Activated CD4-positive, alpha-beta T cell treated with anti-CD3 and anti-CD28 coated beads for 36 hours (primary cell): Measurements from ENCODE around the gene TRAF3IP1. TPM values are rescaled to one million over a fixed set of nuclear protein-coding genes. Genes with fewer than 3 reads are reported as not detected.
"Not testable (repeated sequence)": the region's sequence is repeated elsewhere in the genome, so short reads cannot be mapped to it uniquely, and the experiment has no call there.

Experiments
- ATAC-seq: fragments of 200-7000 bp; cut with Tn5 transposase; one replicate; pipeline ENCODE4 v1.10.0; 2021; ENCODE audit warnings: mild to moderate bottlenecking, moderate library complexity
- CTCF ChIA-PET: fragments of 350-600 bp; sonication (Branson Sonifier 250); formaldehyde crosslinking; loops from one replicate; lab custom pipeline; 2021; ENCODE audit warnings: antibody characterized with exemption; lab: Charles Lee
- POLR2A ChIA-PET: fragments of 350-600 bp; sonication (Branson Sonifier 250); formaldehyde crosslinking; loops from one replicate; lab custom pipeline; 2021; ENCODE audit warnings: antibody characterized with exemption, inconsistent platforms; lab: Charles Lee
- DNase-seq: peaks from one replicate; pipeline ENCODE4 v3.0.0-alpha.2; 2020
- H3K27ac Mint-ChIP-seq: one replicate; pipeline ENCODE4 v1.8.0; 2021; ENCODE audit warnings: mixed read lengths
- H3K27me3 Mint-ChIP-seq: one replicate; pipeline ENCODE4 v1.8.0; 2021; ENCODE audit warnings: mixed read lengths
- H3K36me3 Mint-ChIP-seq: one replicate; pipeline ENCODE4 v1.8.0; 2021; ENCODE audit warnings: low read depth, mixed read lengths
- H3K4me1 Mint-ChIP-seq: one replicate; pipeline ENCODE4 v1.8.0; 2021; ENCODE audit warnings: mixed read lengths
- H3K4me3 Mint-ChIP-seq: one replicate; pipeline ENCODE4 v1.8.0; 2021; ENCODE audit warnings: mild to moderate bottlenecking, moderate library complexity, mixed read lengths
- H3K9me3 Mint-ChIP-seq: one replicate; pipeline ENCODE4 v1.8.0; 2021; ENCODE audit warnings: low read depth, mixed read lengths
- intact Hi-C, 2 experiments: fragments of 100-400 bp; cut with DNase I in 1 of 2; cut with micrococcal nuclease in 1 of 2; formaldehyde crosslinking; loops; one replicate each; pipeline versions ENCODE4 v1.14.2 to v1.15.1; 2022 to 2024; cut with DNase I, micrococcal nuclease
- total RNA-seq, 2 experiments: library from RNA; stranded (reverse); gene quantifications; one replicate each; pipeline ENCODE4 v1.2.3, GENCODE V29; 2021

The TRAF3IP1 gene
- total RNA-seq, 2 experiments from 2014 or later, result 8.5 to 9.8 TPM

DNA sequence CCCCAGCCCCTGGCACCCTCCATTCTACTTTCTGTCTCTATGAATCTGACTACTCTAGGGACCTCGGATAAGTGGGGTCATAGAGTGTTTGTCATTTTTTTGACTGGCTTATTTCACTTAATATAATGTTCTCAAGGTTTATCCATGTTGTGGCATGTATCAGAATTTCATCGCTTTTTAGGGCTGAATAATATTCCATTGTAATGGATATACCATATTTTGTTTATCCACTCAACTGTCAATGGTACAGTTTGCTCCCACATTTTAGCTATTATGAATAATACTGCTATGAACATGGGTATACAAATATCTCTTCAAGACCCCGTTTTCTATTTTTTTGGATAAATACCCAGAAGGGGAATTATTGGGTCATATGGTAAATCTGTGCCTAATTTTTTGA is 7.4 kb downstream of the TRAF3IP1 start:
- DNase-seq (no peak), ATAC-seq (no peak)
- Mint-ChIP-seq H3K4me1 (peaks cover 5% of the 10 kb centered on the region), H3K36me3 (peaks cover 22% of the 10 kb centered on the region), H3K4me3 (no peak overlapping the region), H3K9me3 (peaks cover 2% of the 10 kb centered on the region), H3K27me3 (no peaks in the 10 kb centered on the region), H3K27ac (no peak overlapping the region)
- POLR2A ChIA-PET, result no interaction called here
- intact Hi-C loops, result no loop called here
- CTCF ChIA-PET, result interaction anchor here (0.5 kb wide), 1 partner anchor 73 kb away, joined by 3 read pairs; no protein-coding TSS in a partner anchor

- no peaks in the 10 kb centered on the region for H3K27me3 Mint-ChIP-seq
- no peaks in the 10 kb centered on the region for H3K4me1 Mint-ChIP-seq
- H3K36me3 Mint-ChIP-seq, result peaks cover 22% of the 10 kb centered on the region
- no peak for ATAC-seq
- H3K27ac Mint-ChIP-seq, result no peak overlapping the region
- no peak overlapping the region for H3K4me3 Mint-ChIP-seq
- intact Hi-C loops, result no loop called here
- ChIA-PET POLR2A (no interaction called here), CTCF (interaction anchor here (0.5 kb wide), 1 partner anchor 17 kb away, joined by 3 read pairs; no protein-coding TSS in a partner anchor)
- no peak for DNase-seq
- H3K9me3 Mint-ChIP-seq, result peaks cover 2% of the 10 kb centered on the region
Measured at GRCh38 chr2:238330391-238330790, 10.1 kb downstream of the TRAF3IP1 start.

GRCh38 chr2:238331916-238332315 is 11.6 kb downstream of the TRAF3IP1 start:
- peaks cover 20% of the 10 kb centered on the region for H3K36me3 Mint-ChIP-seq
- ChIA-PET CTCF (no interaction called here), POLR2A (no interaction called here)
- H3K4me1 Mint-ChIP-seq, result no peaks in the 10 kb centered on the region
- no peaks in the 10 kb centered on the region for H3K27me3 Mint-ChIP-seq
- intact Hi-C loops, result no loop called here
- DNase-seq, result no peak
- ATAC-seq, result no peak
- H3K27ac Mint-ChIP-seq, result no peak overlapping the region
- H3K9me3 Mint-ChIP-seq, result peaks cover 2% of the 10 kb centered on the region
- H3K4me3 Mint-ChIP-seq, result no peak overlapping the region

GRCh38 chr2:238334885-238335284 is 14.6 kb downstream of the TRAF3IP1 start:
- DNase-seq (no peak), ATAC-seq (no peak)
- POLR2A ChIA-PET, result no interaction called here

GRCh38 chr2:238335591-238335990 is 15.3 kb downstream of the TRAF3IP1 start:
- H3K27me3 Mint-ChIP-seq, intact Hi-C loops, H3K9me3 Mint-ChIP-seq: not testable (repeated sequence)

More at GRCh38 chr2:238334885-238335284, 14.6 kb downstream of the TRAF3IP1 start:
- no peak overlapping the region for H3K4me3 Mint-ChIP-seq
- H3K27ac Mint-ChIP-seq, result no peak overlapping the region
- peaks cover 2% of the 10 kb centered on the region for H3K4me1 Mint-ChIP-seq
- no peaks in the 10 kb centered on the region for H3K9me3 Mint-ChIP-seq
- intact Hi-C loops, result no loop called here
- CTCF ChIA-PET, result no interaction called here
- H3K27me3 Mint-ChIP-seq, result no peaks in the 10 kb centered on the region
- H3K36me3 Mint-ChIP-seq, result peaks cover 1% of the 10 kb centered on the region

DNA sequence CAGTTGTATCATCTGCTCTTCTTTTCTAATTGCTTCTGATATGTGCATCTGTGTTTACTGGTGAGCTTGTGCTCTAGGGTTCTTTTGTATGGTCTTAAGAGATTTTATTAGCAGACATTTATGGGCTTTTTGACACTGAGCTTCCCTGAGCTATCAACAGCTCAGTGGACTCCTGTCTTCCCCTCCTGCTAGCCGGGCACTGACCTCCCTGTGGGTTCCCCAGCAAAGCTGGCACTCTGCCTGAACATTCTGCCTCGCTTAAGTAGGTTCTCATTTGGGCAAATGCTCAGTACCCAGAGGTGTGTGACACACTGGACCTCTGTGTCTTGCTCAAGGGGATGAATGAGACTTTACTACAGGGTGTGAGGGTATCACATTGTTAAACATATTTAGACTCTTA is 15.8 kb downstream of the TRAF3IP1 start:
- CTCF ChIA-PET, result no interaction called here
- Mint-ChIP-seq H3K9me3 (no peaks in the 10 kb centered on the region), H3K4me3 (no peak overlapping the region)

More at GRCh38 chr2:238335591-238335990, 15.3 kb downstream of the TRAF3IP1 start:
- POLR2A ChIA-PET, H3K4me1 Mint-ChIP-seq, H3K27ac Mint-ChIP-seq, H3K36me3 Mint-ChIP-seq, ATAC-seq, DNase-seq, H3K4me3 Mint-ChIP-seq, CTCF ChIA-PET: not testable (repeated sequence)

GRCh38 chr2:238336793-238337444 is 16.6 kb downstream of the TRAF3IP1 start:
- DNase-seq (no peak), ATAC-seq (no peak)
- ChIA-PET POLR2A (no interaction called here), CTCF (no interaction called here)
- Mint-ChIP-seq H3K4me3 (no peak overlapping the region), H3K36me3 (peaks cover 1% of the 10 kb centered on the region), H3K4me1 (peaks cover 2% of the 10 kb centered on the region), H3K27me3 (no peaks in the 10 kb centered on the region), H3K27ac (no peak overlapping the region), H3K9me3 (no peaks in the 10 kb centered on the region)
- intact Hi-C loops, result no loop called here

More for the DNA sequence above, 15.8 kb downstream of the TRAF3IP1 start:
- H3K27me3 Mint-ChIP-seq, result no peaks in the 10 kb centered on the region
- H3K36me3 Mint-ChIP-seq, result peaks cover 1% of the 10 kb centered on the region
- DNase-seq (no peak), ATAC-seq (no peak)
- POLR2A ChIA-PET, result no interaction called here
- intact Hi-C loops, result no loop called here
- peaks cover 2% of the 10 kb centered on the region for H3K4me1 Mint-ChIP-seq
- no peak overlapping the region for H3K27ac Mint-ChIP-seq

DNA sequence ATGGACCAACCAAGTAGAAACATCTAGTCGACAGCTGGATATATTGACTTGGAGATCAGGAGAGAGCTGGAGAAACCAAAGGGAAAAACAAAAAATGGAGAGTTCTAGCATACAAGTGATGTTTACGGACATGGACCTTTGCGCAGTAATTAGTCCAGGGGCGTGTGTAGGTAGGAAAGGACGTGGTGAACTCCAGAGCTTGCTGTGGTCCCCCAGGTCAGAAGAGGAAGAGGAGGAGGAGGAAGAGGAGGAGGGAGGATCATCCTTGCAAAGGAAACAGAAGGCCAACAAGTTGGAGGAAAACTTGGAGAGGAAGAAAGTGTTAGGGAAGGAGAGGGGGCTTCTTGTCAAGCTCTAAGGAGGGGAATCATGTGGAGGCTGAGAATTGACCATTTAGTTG is 17.5 kb downstream of the TRAF3IP1 start:
- ChIA-PET CTCF (no interaction called here), POLR2A (no interaction called here)
- H3K27ac Mint-ChIP-seq, result no peak overlapping the region
- DNase-seq, result no peak
- intact Hi-C loops, result no loop called here
- peaks cover 2% of the 10 kb centered on the region for H3K4me1 Mint-ChIP-seq
- H3K9me3 Mint-ChIP-seq, result no peaks in the 10 kb centered on the region
- no peak for ATAC-seq
- H3K4me3 Mint-ChIP-seq, result no peak overlapping the region
- H3K27me3 Mint-ChIP-seq, result no peaks in the 10 kb centered on the region
- peaks cover 1% of the 10 kb centered on the region for H3K36me3 Mint-ChIP-seq

DNA sequence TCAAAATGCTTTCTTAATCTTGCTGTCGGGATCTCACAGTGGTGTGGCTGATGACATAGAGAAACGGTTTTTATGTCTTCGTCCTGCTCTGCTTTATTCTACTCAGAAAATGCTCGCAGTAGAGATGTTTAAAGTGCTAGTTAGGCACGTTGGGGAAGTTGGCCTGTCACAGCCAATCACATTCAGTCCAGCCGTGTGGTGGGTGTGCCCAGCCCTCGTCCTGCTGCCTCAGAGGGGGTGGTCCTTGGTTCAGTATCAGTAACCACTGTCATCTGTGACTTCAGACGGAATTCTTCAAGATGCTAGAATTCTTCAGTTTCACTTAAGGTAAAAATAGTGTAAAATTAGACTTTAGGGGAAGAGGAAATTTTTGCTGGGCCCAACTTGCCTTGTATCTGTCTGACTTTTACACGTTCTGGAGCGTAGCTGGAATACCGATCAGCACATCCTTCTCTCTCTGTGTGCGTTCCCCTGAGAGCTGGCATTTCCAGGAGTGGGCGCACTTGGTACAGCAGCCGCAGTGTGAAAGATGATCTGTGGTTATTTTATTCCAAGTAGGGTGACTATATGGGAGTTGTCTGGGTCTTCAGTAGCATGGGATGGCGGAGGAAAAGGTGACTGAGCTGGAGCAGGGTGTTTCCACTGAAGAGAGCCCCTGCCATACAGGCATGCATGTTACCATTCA is 18.5 kb downstream of the TRAF3IP1 start:
- Mint-ChIP-seq H3K4me1 (peaks cover 2% of the 10 kb centered on the region), H3K27me3 (no peaks in the 10 kb centered on the region), H3K9me3 (no peaks in the 10 kb centered on the region), H3K4me3 (no peak overlapping the region), H3K27ac (no peak overlapping the region), H3K36me3 (peaks cover 1% of the 10 kb centered on the region)
- no peak for DNase-seq
- POLR2A ChIA-PET, result no interaction called here
- CTCF ChIA-PET, result no interaction called here
- intact Hi-C loops, result no loop called here
- no peak for ATAC-seq

DNA sequence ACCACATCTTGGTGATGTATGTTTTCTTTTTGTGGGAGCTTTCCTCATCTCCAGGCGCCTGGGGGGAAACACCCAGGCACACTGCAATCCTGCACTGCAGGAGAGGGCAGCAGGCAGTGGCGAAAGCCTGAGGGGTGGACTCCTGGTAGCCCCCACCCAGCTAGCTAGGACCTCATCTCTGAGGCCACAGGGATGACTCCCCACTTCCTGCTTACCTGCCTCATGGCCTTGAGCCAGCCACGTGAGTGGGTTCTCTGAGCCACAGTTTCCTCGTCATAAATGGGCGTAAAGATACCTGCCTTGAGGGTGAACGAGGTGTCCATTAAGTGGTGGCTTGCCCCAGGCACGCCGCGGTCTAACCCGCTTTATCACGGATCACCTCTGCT is 19.1 kb downstream of the TRAF3IP1 start:
- POLR2A ChIA-PET, result no interaction called here
- intact Hi-C loops, result no loop called here
- Mint-ChIP-seq H3K9me3 (no peaks in the 10 kb centered on the region), H3K27ac (no peak overlapping the region), H3K36me3 (peaks cover 1% of the 10 kb centered on the region), H3K27me3 (no peaks in the 10 kb centered on the region), H3K4me3 (no peak overlapping the region), H3K4me1 (peaks cover 2% of the 10 kb centered on the region)
- ATAC-seq (no peak), DNase-seq (no peak)
- CTCF ChIA-PET, result no interaction called here

DNA sequence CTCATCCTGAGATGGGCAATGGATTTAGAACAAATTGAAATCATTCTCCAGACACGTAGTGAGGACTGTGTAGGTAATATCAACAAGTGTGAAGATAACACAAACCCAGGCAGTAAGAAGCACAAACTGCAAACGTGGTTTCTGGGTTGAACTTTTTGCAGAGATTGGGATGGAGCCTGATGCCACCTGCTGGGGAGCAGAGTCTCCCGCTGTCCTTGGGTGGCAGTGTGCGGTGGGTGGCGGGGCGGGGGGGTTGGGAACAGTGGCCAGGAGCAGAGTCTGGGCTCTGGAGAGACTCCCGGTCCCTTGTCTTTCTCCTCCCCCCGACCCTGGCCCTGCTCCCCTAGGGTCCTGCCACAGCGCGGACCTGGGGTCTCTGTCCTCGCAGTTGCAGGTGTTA is 19.5 kb downstream of the TRAF3IP1 start:
- DNase-seq (peak; percentile 16), ATAC-seq (no peak)
- POLR2A ChIA-PET, result no interaction called here
- H3K4me3 Mint-ChIP-seq, result no peak overlapping the region
- no peaks in the 10 kb centered on the region for H3K27me3 Mint-ChIP-seq
- H3K36me3 Mint-ChIP-seq, result peaks cover 1% of the 10 kb centered on the region
- CTCF ChIA-PET, result no interaction called here
- peaks cover 2% of the 10 kb centered on the region for H3K4me1 Mint-ChIP-seq
- intact Hi-C loops, result no loop called here
- H3K9me3 Mint-ChIP-seq, result no peaks in the 10 kb centered on the region
- H3K27ac Mint-ChIP-seq, result no peak overlapping the region

DNA sequence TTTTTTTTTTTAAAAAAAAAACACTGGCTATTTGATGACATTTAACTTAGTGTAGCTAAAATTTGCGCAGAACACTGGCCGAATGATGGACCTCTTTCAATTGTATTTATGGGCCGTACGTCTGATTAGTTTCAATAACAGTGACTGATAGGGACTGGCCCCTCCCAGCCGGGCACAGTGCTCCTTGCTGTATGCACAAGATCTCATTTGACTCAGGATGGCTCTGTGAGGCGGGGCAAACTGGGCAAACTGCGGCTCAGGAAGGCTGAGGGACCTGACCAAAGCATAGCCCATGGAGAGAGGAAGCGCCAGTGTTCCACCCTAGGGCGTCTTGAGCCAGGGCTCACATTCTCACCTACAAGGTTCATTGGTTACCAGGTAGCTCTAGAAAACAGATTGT is 21.2 kb downstream of the TRAF3IP1 start:
- no peak for ATAC-seq
- no peaks in the 10 kb centered on the region for H3K36me3 Mint-ChIP-seq
- POLR2A ChIA-PET, result no interaction called here
- H3K27ac Mint-ChIP-seq, result no peak overlapping the region
- no peak overlapping the region for H3K4me3 Mint-ChIP-seq
- H3K9me3 Mint-ChIP-seq, result no peaks in the 10 kb centered on the region
- no peak for DNase-seq
- no peaks in the 10 kb centered on the region for H3K27me3 Mint-ChIP-seq
- intact Hi-C loops, result no loop called here
- CTCF ChIA-PET, result interaction anchor here (0.6 to 1.2 kb wide), 4 partner anchors 11 to 355 kb away, joined by 3 to 4 read pairs (median 3); no protein-coding TSS in a partner anchor
- H3K4me1 Mint-ChIP-seq, result peaks cover 2% of the 10 kb centered on the region
